ENCODE measurements around the gene DLG2.
A peak's percentile ranks its signal among the peaks of the same experiment; 100 is the strongest.
"Not testable (repeated sequence)": the region's sequence is repeated elsewhere in the genome, so short reads cannot be mapped to it uniquely, and the experiment has no call there.

The DLG2 gene

DNA sequence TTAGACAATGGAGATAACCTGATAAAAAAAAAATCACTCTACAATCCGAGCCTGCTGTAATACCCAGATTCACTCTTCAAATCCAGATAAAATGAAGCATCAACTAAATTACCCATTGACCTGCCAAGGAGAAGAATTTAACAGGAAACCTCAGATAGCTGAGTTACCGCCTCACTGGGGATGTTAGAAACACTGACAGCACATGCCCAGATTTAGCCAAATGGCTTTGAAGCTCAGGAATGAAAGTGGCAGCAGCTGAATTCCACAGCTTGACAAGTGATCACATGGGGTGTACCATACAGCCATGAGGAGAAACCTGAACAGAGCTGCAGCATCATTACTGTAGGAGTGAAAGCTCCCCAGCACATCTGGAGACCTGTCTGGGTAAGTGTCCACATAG is 807.6 kb downstream of the DLG2 start:
- peak; percentile 31 for DNase-seq

GRCh38 chr11:84819128-84819527 is 808.0 kb downstream of the DLG2 start:
- peak; percentile 34 for DNase-seq

GRCh38 chr11:84817998-84818397 is 809.1 kb downstream of the DLG2 start:
- DNase-seq = no peak

- peak; percentile 55 for DNase-seq
Observed at GRCh38 chr11:84812471-84812969, 814.6 kb downstream of the DLG2 start.

GRCh38 chr11:84806354-84806753 is 820.8 kb downstream of the DLG2 start:
- no peak for DNase-seq

DNA sequence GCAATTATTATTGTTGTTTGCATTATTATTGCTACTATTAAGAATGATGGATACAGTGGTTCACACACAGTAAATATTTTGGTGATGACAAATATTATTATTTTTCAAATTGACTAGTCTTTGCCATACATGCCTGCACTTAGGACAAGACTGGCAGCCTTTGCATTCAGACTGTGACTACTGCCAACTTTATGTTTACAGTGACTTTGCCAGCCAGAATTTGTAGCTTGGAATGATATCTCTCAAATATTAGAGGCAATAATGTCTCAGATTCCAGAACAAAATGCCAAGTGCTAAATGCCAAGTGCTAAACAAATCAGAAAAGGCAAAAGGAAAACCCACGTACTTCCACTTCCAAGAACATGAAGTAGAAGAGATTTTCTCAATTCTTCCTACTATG is 823.1 kb downstream of the DLG2 start:
- DNase-seq = no peak

GRCh38 chr11:84800755-84801346 is 826.3 kb downstream of the DLG2 start:
- DNase-seq = peak; percentile 54

- DNase-seq = no peak
Observed at GRCh38 chr11:84799112-84799511, 828.0 kb downstream of the DLG2 start.

GRCh38 chr11:84795698-84796097 is 831.4 kb downstream of the DLG2 start:
- no peak for DNase-seq

DNA sequence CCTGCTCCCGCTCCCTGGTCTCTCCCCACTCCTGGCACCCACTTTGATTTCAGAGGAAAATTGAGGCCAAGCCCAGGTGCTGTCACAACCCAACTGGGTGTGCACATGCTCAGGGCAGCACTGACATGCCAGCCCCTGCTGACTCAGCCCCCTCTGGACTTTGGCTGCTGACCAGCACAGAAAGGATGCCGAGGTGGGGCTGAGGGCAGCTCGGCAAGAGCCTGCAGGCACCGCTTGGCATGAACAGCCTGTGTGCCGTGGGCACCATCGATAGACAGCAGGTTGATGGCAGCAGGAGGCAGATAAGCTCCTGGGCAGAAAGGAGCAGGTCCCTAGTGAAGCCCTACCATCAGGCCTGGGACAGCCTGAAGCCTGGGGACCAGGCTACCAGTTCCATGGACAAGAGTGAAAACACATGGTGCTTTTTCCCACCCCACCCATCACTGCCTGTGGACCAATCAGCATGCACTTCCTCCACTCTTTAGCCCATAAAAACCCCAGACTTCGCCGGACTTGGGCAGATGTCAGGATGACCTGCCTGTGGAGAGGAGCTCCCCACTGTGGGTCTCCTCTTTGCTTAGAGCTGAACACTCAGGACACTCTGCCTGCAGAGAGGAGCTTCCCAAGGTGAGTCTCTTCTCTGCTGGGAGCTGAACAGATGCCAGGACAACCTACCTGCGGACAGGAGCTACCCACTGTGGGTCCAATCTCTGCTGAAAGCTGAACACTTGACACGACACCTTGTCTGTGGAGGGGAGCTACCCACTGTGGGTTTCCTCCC is 832.3 kb downstream of the DLG2 start:
- DNase-seq = no peak

DNA sequence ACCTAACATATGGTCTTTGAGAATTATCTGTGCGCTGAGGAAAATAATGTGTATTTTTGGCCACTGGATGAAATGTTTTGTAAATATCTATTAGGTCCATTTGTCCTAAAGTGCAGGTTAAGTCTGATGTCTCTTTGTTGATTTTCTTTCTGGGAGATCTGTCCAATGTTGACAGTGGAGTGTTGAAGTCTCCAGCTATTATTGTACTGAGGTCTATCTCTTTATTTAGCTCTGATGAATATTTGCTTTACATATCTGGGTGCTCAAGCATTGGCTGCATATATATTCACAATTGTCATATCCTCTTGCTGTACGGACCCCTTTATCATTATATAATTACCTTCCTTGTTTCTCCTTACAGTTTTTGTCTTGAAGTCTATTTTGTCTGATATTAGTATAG is 833.8 kb downstream of the DLG2 start:
- no peak for DNase-seq

- no peak for DNase-seq
Observed at GRCh38 chr11:84790849-84791427, 836.2 kb downstream of the DLG2 start.

DNA sequence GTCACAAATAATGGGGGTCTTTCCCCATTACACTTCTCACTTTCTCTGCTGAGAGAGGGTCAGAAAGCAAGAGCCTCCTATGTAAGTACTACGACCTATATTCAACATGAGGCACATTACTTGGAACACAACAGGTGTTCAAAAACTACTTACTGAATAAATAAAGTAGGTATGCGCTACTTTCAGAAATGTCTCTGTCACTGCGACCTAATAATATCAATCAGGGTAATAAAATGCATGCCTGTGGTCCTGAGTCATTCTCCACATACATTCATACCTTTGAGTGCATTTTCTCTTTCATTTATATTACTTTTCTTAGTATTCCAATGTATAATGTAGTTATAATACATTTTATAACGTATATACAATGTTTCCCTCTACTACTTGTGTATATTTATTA is 838.9 kb downstream of the DLG2 start:
- DNase-seq = no peak

GRCh38 chr11:84784158-84784557 is 843.0 kb downstream of the DLG2 start:
- not testable (repeated sequence) for DNase-seq

DNA sequence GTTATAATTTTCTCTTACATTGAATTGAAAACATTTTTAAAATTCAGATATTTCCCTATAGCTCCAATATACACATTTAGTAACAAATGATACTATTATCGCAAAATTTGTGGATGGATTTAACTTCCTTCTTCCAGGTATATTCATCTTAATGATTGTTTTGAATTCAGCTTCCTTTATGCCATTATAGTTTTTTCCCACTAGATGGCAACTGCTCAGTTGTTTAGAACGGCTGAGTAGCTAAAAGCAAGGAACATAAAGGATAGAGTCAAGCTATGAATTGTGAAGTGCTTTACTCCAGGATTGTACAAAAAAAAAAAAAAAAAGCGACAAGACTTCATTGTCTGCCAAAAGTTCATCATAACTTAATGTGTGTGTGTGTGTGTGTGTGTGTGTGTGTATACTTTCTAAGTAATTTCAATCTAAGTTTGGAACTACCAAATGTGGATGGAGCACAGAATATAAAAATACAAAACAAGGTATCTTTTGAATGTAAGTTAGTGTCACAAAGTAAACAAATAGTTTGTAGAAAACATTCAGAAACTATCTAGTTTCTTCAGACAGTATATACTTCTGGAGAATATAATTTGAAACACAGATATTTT is 846.4 kb downstream of the DLG2 start:
- peak; percentile 58 for DNase-seq

DNA sequence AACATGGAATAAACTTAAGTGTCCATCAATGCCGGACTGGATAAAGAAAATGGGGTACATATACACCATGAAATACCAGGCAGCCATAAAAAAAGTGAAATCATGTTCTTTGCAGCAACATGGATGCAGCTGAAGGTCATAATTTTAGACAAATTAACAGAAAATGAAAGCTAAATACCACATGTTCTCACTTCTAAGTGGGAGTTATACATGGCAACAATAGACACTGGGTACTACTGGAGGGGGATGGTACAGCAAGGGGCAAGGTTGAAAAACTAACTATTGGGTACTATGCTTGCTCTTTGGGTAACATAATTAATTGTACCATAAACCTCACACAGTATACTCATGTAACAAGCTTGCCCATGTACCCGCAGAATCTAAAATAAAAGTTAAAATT is 851.6 kb downstream of the DLG2 start:
- DNase-seq = no peak

GRCh38 chr11:84763931-84764330 is 863.2 kb downstream of the DLG2 start:
- DNase-seq = no peak

DNA sequence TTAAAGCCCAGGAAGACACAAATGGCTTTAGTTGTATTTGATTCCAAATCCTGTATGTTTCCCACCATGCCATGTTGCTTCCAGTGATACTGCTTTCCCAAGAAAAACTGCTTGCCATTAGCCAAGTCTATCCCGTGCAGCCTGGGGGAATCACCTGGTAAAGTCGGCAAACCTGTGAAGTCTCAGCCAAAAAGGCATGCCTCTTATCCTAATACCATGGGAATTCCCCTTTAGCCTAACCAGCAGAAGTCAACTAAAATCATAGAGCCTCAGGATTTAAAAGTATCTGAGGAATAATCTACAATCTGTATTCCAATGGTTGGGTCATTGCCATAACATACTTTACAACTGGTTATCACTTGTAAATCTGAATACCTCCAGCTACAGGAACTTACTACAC is 869.4 kb downstream of the DLG2 start:
- no peak for DNase-seq

DNA sequence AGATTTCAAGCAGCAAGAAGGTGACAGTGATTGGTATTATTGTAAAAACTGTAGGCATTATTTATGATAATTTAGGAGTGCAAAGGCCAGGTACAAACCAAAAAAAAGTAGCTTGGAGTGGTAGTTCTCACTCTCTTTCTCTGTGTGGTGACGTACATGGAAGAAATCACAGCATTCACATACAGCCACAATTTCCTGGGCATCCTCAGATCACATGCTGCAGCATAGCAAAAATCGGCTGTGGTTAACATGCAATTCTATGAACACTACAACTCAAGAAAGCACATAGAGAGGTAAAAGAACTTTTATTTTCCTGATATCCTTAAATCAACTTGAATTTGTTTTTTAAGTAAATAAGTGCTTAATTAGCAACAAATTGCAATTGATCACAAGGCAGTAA is 875.8 kb downstream of the DLG2 start:
- no peak for DNase-seq

DNA sequence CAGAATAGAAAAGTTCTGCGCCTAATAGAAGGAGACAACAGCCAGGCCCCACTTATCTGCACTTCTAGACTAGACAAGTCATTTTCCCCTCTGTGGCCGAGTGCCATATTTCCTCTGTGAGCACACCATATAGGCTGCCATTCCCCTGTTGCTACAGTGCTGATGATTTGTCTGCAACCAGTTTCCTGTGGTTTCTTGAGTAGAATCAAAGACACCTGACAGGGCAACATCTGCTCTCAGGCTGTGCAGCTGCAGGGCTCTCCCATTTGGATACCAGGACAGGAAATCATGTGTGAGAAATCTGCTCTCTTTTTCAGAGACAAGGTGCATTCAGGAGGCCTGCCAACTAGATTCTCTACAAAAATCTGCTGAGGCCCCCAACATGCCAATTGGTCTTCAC is 879.3 kb downstream of the DLG2 start:
- DNase-seq = no peak

- no peak for DNase-seq
Observed at GRCh38 chr11:84740050-84740449, 887.1 kb downstream of the DLG2 start.

DNA sequence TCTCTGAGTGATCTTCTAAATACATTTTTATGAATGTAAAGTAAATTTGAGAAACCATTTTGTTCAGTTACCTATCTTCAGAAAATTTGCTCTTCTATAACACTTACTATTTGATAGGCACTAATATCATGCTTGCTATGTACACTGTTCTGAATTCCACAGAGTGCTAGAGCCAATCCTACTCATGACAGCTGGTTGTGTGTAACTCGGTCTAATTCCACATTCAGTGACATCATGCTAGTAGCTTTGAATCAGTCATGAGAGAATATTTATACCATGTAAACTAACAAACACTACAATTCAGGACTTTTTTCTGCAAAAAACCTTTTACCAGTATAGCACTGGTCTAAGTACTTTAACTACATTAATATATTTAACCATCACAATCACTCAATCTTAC is 902.9 kb downstream of the DLG2 start:
- DNase-seq = no peak

GRCh38 chr11:84722583-84723108 is 904.5 kb downstream of the DLG2 start:
- DNase-seq = peak; percentile 8

GRCh38 chr11:84721561-84721961 is 905.6 kb downstream of the DLG2 start:
- no peak for DNase-seq
